ENCODE measurements around the gene PTPRR.

Gene PTPRR

GRCh38 chr12:70756791-70757190 lies 163.7 kb downstream of the PTPRR start:
- H3K27me3 ChIP-seq (ENCODE audit: control insufficient read depth, insufficient read depth, low read length): no peaks in the 10 kb centered on the region
- no peak overlapping the region for H3K4me3 ChIP-seq (ENCODE audit: low read length)
- H3K36me3 ChIP-seq (ENCODE audit: insufficient read depth, low read length): no peaks in the 10 kb centered on the region
- H3K4me1 ChIP-seq (ENCODE audit: control insufficient read depth, insufficient read depth, low read length): peaks cover 15% of the 10 kb centered on the region
- H3K9ac ChIP-seq (ENCODE audit: low read depth, low read length): no peak overlapping the region
- no peaks in the 10 kb centered on the region for H3K9me3 ChIP-seq (replicated peaks; ENCODE audit: low read length)
- peak overlapping the region; percentile 69 for H3K4me2 ChIP-seq (ENCODE audit: low read length)

GRCh38 chr12:70756118-70756517 lies 164.4 kb downstream of the PTPRR start:
- Histone ChIP-seq H3K27me3 (ENCODE audit: control insufficient read depth, insufficient read depth, low read length) (no peaks in the 10 kb centered on the region), H3K4me3 (ENCODE audit: low read length) (no peak overlapping the region), H3K9ac (ENCODE audit: low read depth, low read length) (no peak overlapping the region), H3K4me1 (ENCODE audit: control insufficient read depth, insufficient read depth, low read length) (peaks cover 15% of the 10 kb centered on the region), H3K4me2 (ENCODE audit: low read length) (peak overlapping the region; percentile 69), H3K36me3 (ENCODE audit: insufficient read depth, low read length) (no peaks in the 10 kb centered on the region), H3K9me3 (replicated peaks; ENCODE audit: low read length) (no peaks in the 10 kb centered on the region)

GRCh38 chr12:70754330-70754741 lies 166.2 kb downstream of the PTPRR start:
- Histone ChIP-seq H3K4me3 (ENCODE audit: low read length) (no peak overlapping the region), H3K36me3 (ENCODE audit: insufficient read depth, low read length) (no peaks in the 10 kb centered on the region), H3K4me2 (ENCODE audit: low read length) (peak overlapping the region; percentile 12), H3K9ac (ENCODE audit: low read depth, low read length) (no peak overlapping the region), H3K27me3 (ENCODE audit: control insufficient read depth, insufficient read depth, low read length) (no peaks in the 10 kb centered on the region), H3K9me3 (replicated peaks; ENCODE audit: low read length) (no peaks in the 10 kb centered on the region), H3K4me1 (ENCODE audit: control insufficient read depth, insufficient read depth, low read length) (peaks cover 15% of the 10 kb centered on the region)

- Histone ChIP-seq H3K27me3 (ENCODE audit: control insufficient read depth, insufficient read depth, low read length) (no peaks in the 10 kb centered on the region), H3K4me1 (ENCODE audit: control insufficient read depth, insufficient read depth, low read length) (peaks cover 15% of the 10 kb centered on the region), H3K9me3 (replicated peaks; ENCODE audit: low read length) (no peaks in the 10 kb centered on the region), H3K9ac (ENCODE audit: low read depth, low read length) (no peak overlapping the region), H3K4me3 (ENCODE audit: low read length) (no peak overlapping the region), H3K36me3 (ENCODE audit: insufficient read depth, low read length) (no peaks in the 10 kb centered on the region), H3K4me2 (ENCODE audit: low read length) (no peak overlapping the region)
These were observed 168.2 kb downstream of the PTPRR start for GRCh38 chr12:70752327-70752726.

- H3K9me3 ChIP-seq (replicated peaks; ENCODE audit: low read length): no peaks in the 10 kb centered on the region
These were observed 170.6 kb downstream of the PTPRR start for GRCh38 chr12:70749931-70750330.

GRCh38 chr12:70748809-70749208 lies 171.7 kb downstream of the PTPRR start:
- no peaks in the 10 kb centered on the region for H3K9me3 ChIP-seq (replicated peaks; ENCODE audit: low read length)
- H3K27me3 ChIP-seq (ENCODE audit: control insufficient read depth, insufficient read depth, low read length): no peaks in the 10 kb centered on the region
- H3K36me3 ChIP-seq (ENCODE audit: insufficient read depth, low read length): no peaks in the 10 kb centered on the region
- H3K4me3 ChIP-seq (ENCODE audit: low read length): no peak overlapping the region
- no peak overlapping the region for H3K4me2 ChIP-seq (ENCODE audit: low read length)
- H3K9ac ChIP-seq (ENCODE audit: low read depth, low read length): no peak overlapping the region
- H3K4me1 ChIP-seq (ENCODE audit: control insufficient read depth, insufficient read depth, low read length): no peaks in the 10 kb centered on the region

More at GRCh38 chr12:70749931-70750330, 170.6 kb downstream of the PTPRR start:
- no peaks in the 10 kb centered on the region for H3K27me3 ChIP-seq (ENCODE audit: control insufficient read depth, insufficient read depth, low read length)
- no peak overlapping the region for H3K9ac ChIP-seq (ENCODE audit: low read depth, low read length)
- no peaks in the 10 kb centered on the region for H3K36me3 ChIP-seq (ENCODE audit: insufficient read depth, low read length)
- H3K4me3 ChIP-seq (ENCODE audit: low read length): no peak overlapping the region
- H3K4me1 ChIP-seq (ENCODE audit: control insufficient read depth, insufficient read depth, low read length): no peaks in the 10 kb centered on the region
- H3K4me2 ChIP-seq (ENCODE audit: low read length): no peak overlapping the region

- Histone ChIP-seq H3K4me1 (ENCODE audit: control insufficient read depth, insufficient read depth, low read length) (no peaks in the 10 kb centered on the region), H3K27me3 (ENCODE audit: control insufficient read depth, insufficient read depth, low read length) (no peaks in the 10 kb centered on the region), H3K9me3 (replicated peaks; ENCODE audit: low read length) (no peaks in the 10 kb centered on the region), H3K9ac (ENCODE audit: low read depth, low read length) (no peak overlapping the region), H3K36me3 (ENCODE audit: insufficient read depth, low read length) (no peaks in the 10 kb centered on the region), H3K4me2 (ENCODE audit: low read length) (no peak overlapping the region), H3K4me3 (ENCODE audit: low read length) (no peak overlapping the region)
These were observed 172.9 kb downstream of the PTPRR start for GRCh38 chr12:70747445-70748260.

GRCh38 chr12:70745048-70745447 lies 175.5 kb downstream of the PTPRR start:
- H3K4me3 ChIP-seq (ENCODE audit: low read length): no peak overlapping the region
- H3K27me3 ChIP-seq (ENCODE audit: control insufficient read depth, insufficient read depth, low read length): no peaks in the 10 kb centered on the region
- H3K36me3 ChIP-seq (ENCODE audit: insufficient read depth, low read length): no peaks in the 10 kb centered on the region
- H3K4me1 ChIP-seq (ENCODE audit: control insufficient read depth, insufficient read depth, low read length): no peaks in the 10 kb centered on the region
- no peak overlapping the region for H3K9ac ChIP-seq (ENCODE audit: low read depth, low read length)
- H3K9me3 ChIP-seq (replicated peaks; ENCODE audit: low read length): no peaks in the 10 kb centered on the region
- no peak overlapping the region for H3K4me2 ChIP-seq (ENCODE audit: low read length)

GRCh38 chr12:70744178-70744577 lies 176.4 kb downstream of the PTPRR start:
- Histone ChIP-seq H3K36me3 (ENCODE audit: insufficient read depth, low read length) (no peaks in the 10 kb centered on the region), H3K9ac (ENCODE audit: low read depth, low read length) (no peak overlapping the region), H3K9me3 (replicated peaks; ENCODE audit: low read length) (no peaks in the 10 kb centered on the region), H3K4me3 (ENCODE audit: low read length) (no peak overlapping the region), H3K4me1 (ENCODE audit: control insufficient read depth, insufficient read depth, low read length) (no peaks in the 10 kb centered on the region), H3K27me3 (ENCODE audit: control insufficient read depth, insufficient read depth, low read length) (no peaks in the 10 kb centered on the region), H3K4me2 (ENCODE audit: low read length) (no peak overlapping the region)

GRCh38 chr12:70741256-70741655 lies 179.3 kb downstream of the PTPRR start:
- H3K36me3 ChIP-seq (ENCODE audit: insufficient read depth, low read length): no peaks in the 10 kb centered on the region
- H3K9ac ChIP-seq (ENCODE audit: low read depth, low read length): no peak overlapping the region
- no peaks in the 10 kb centered on the region for H3K27me3 ChIP-seq (ENCODE audit: control insufficient read depth, insufficient read depth, low read length)
- no peak overlapping the region for H3K4me3 ChIP-seq (ENCODE audit: low read length)
- no peaks in the 10 kb centered on the region for H3K9me3 ChIP-seq (replicated peaks; ENCODE audit: low read length)
- H3K4me1 ChIP-seq (ENCODE audit: control insufficient read depth, insufficient read depth, low read length): no peaks in the 10 kb centered on the region
- no peak overlapping the region for H3K4me2 ChIP-seq (ENCODE audit: low read length)

GRCh38 chr12:70739756-70740155 lies 180.8 kb downstream of the PTPRR start:
- Histone ChIP-seq H3K9me3 (replicated peaks; ENCODE audit: low read length) (no peaks in the 10 kb centered on the region), H3K36me3 (ENCODE audit: insufficient read depth, low read length) (no peaks in the 10 kb centered on the region), H3K4me2 (ENCODE audit: low read length) (no peak overlapping the region), H3K9ac (ENCODE audit: low read depth, low read length) (no peak overlapping the region), H3K4me3 (ENCODE audit: low read length) (no peak overlapping the region), H3K27me3 (ENCODE audit: control insufficient read depth, insufficient read depth, low read length) (no peaks in the 10 kb centered on the region), H3K4me1 (ENCODE audit: control insufficient read depth, insufficient read depth, low read length) (no peaks in the 10 kb centered on the region)

Measured in skeletal muscle satellite cell (primary cell).